KOPT-K1 (cell line): ENCODE measurements around the gene KRTDAP.

Experiments
- H3K27ac ChIP-seq: fragments of 200-600 bp; sonication (generic); 2 replicates; pipeline ENCODE4 v1.5.1; 2016; ENCODE audit warnings: antibody characterized with exemption, mild to moderate bottlenecking, low read depth, low read length; ENCODE audit not compliant: poor library complexity, severe bottlenecking
- H3K36me3 ChIP-seq: fragments of 200-600 bp; sonication (generic); 2 replicates; pipeline ENCODE4 v1.5.1; 2017; ENCODE audit warnings: antibody characterized with exemption, mild to moderate bottlenecking, low read length, moderate library complexity; ENCODE audit not compliant: insufficient read depth
- H3K9me3 ChIP-seq: fragments of 200-600 bp; sonication (generic); 2 replicates; pipeline ENCODE4 v1.5.1; 2017; ENCODE audit warnings: antibody characterized with exemption, low read length, mild to moderate bottlenecking; ENCODE audit not compliant: insufficient read depth, poor library complexity, severe bottlenecking

The KRTDAP gene

DNA sequence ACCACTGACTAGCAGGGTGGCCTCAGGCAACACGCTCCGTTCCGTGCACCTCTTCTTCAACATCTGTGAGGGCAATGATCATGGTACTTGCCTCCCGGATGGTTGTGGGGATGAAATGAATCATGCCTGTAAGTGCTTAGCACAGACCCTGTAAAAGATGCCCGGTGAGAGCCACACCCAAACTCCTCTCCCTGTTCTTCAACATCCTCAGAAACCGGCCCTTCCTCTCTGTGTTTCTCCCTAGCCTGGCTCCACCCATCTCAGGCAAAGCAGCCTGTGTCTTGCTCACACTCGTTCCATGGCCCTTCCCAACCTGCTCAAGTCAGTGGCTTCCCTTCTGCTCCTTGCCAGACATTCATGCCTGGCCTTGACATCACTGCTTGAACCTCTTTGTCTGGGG, 29.0 kb upstream of the KRTDAP start:
- H3K36me3 ChIP-seq = no peaks in the 10 kb centered on the region
- no peaks in the 10 kb centered on the region for H3K9me3 ChIP-seq
- no peak overlapping the region for H3K27ac ChIP-seq

DNA sequence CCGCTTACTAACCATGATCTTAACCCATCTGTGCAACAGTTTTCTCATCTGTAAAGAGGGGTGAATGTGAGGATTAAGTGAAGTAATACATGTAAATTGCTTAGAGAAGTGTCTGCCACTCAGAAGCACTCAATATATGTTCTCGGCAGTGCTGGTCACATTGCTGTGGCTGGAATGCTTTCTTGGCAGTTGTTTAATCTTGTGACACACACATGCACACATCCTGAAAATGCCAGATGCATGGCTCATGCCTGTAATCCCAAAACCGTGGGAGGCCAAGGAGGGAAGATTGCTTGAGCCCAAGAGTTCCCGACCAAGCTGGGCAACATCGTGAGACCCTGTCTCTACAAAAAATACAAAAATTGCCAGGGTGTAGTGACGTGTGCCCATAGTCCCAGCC, 28.0 kb upstream of the KRTDAP start:
- Histone ChIP-seq H3K27ac (no peak overlapping the region), H3K36me3 (no peaks in the 10 kb centered on the region), H3K9me3 (no peaks in the 10 kb centered on the region)

- no peak overlapping the region for H3K27ac ChIP-seq
- H3K36me3 ChIP-seq = no peaks in the 10 kb centered on the region
- H3K9me3 ChIP-seq = no peaks in the 10 kb centered on the region
These were observed 27.1 kb upstream of the KRTDAP start for GRCh38 chr19:35517342-35517741.

GRCh38 chr19:35516310-35516709, 26.0 kb upstream of the KRTDAP start:
- Histone ChIP-seq H3K27ac (no peak overlapping the region), H3K36me3 (no peaks in the 10 kb centered on the region), H3K9me3 (no peaks in the 10 kb centered on the region)

GRCh38 chr19:35514282-35514809, 24.1 kb upstream of the KRTDAP start:
- Histone ChIP-seq H3K27ac (no peak overlapping the region), H3K9me3 (no peaks in the 10 kb centered on the region), H3K36me3 (no peaks in the 10 kb centered on the region)

DNA sequence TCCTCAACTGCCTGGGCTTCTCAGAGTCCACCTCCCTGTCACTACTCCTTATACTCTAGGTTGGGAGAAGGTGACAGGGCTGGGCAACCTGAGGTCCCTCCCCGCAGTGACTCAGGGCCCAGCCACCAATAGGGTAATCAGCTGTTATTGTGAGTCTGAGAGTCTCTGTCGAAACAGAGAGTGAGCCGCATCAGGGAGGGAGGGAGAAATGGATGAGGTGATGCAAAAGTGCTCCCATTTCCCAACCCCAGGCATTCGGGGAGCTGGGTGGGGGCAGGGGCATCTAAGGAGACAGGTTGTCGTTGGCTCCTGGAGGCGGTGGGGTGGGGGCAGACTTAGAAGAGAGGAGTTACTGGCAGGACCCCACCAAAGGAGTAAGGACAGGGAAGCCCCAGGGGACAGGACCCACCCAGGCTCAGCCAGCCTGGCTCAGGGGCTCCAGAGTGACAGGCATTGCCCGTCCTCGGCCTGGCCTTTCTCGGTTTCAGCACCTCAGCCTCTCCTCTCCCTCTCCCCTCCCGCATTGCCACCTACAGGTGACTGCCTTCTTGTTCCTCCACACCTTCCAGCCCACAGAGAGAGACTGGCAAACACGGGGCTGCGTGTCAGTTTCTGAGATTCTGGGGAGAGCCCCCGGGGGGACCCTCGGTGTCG, 23.5 kb upstream of the KRTDAP start, which contains the start of gene DMKN:
TSS of gene DMKN (minus strand) at position 22 of the 654 bp plus-strand sequence. CDS start 174 bp downstream, outside the sequence.
- Histone ChIP-seq H3K27ac (no peak within 1 kb of the TSS), H3K36me3 (no peaks in the 10 kb centered on the region), H3K9me3 (no peaks in the 10 kb centered on the region)

DNA sequence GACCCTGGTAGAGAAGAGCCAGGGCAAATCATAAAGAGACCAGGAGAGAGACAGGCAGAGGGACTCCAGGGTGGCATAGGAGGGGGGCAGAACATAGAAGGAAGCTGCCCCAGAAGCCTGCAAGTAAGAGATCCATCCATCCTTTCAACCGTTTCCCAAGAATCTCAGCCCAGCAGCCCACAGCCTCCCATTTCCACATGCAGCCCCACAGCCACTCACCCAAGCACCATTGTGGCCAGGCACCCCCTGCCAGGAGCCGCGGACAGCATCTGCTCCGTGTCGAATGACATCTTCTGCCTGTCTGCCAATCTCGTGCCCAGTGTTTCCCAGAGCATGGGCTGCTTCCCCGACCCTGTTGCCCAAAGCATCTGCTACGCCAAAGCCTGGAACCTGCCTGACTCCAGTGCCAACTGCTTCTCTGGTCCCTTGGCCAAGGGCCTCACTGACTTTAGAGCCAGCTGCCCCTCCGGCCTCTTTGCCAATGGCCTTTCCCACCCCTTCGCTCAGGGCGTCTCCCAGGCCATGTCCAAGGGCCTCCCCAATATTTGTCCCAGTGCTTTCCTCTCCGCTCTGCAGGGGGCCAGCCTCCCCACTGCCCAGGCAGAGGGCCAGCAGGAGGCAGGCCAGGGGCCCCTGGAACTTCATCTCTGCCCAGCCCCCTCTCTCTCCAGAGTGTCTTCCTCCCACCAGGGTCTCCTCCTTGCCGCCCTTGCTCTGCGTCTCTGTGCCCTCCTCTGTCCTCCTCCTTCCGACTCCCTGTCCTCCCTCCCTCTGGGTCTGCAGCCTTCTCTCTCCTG, 22.8 kb upstream of the KRTDAP start:
- no peaks in the 10 kb centered on the region for H3K36me3 ChIP-seq
- no peak overlapping the region for H3K27ac ChIP-seq
- H3K9me3 ChIP-seq = no peaks in the 10 kb centered on the region

- no peaks in the 10 kb centered on the region for H3K9me3 ChIP-seq
- no peaks in the 10 kb centered on the region for H3K36me3 ChIP-seq
- H3K27ac ChIP-seq = no peak overlapping the region
These were observed 21.1 kb upstream of the KRTDAP start for GRCh38 chr19:35511337-35511736.

DNA sequence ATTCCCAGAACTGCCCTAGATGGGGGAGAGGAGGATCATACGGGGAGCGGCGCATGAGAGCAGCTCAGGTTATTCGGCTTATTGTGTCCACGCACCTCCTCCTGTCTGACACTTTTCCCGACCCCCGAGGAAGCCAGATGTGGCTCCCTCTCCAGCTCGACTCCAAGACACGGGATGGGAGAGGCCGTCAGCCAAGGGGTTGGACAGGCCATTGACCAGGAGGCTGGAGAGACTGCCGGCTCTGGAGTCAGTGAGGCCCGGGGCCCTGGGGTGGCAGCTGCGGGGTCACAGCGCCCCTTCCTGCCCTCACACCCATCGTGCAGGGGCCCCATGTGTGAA, 20.3 kb upstream of the KRTDAP start:
- Histone ChIP-seq H3K27ac (no peak overlapping the region), H3K36me3 (no peaks in the 10 kb centered on the region), H3K9me3 (no peaks in the 10 kb centered on the region)

- Histone ChIP-seq H3K9me3 (no peaks in the 10 kb centered on the region), H3K27ac (no peak overlapping the region), H3K36me3 (no peaks in the 10 kb centered on the region)
These were observed 19.8 kb upstream of the KRTDAP start for GRCh38 chr19:35509861-35510625.

DNA sequence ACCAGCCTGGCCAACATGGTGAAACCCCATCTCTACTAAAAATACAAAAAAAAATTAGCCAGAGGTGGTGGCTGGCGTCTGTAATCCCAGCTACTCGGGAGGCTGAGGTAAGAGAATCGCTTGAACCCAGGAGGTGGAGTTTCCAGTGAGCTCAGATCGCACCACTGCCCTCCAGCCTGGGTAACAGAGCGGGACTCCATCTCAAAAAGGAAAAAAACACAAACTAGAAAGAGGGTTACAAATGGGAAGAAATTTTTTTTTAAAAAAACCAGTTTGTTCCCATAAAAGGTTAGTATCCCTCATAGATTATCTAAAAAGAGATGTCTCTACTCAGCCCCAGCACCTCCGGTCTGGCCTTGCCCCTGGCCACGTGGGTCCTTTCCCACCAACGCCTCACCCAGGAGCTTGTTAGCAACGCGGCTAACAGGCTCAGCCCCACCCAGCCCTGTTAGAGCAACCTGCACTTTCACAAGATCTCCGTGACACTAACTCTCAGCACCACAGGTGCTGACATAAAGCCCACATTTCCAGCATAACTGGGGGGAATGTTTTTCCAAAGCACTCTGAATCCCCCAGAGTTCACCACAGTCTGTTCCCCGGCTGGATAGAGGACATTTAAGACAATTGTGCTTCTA, 18.9 kb upstream of the KRTDAP start:
- Histone ChIP-seq H3K27ac (no peak overlapping the region), H3K9me3 (no peaks in the 10 kb centered on the region), H3K36me3 (no peaks in the 10 kb centered on the region)

DNA sequence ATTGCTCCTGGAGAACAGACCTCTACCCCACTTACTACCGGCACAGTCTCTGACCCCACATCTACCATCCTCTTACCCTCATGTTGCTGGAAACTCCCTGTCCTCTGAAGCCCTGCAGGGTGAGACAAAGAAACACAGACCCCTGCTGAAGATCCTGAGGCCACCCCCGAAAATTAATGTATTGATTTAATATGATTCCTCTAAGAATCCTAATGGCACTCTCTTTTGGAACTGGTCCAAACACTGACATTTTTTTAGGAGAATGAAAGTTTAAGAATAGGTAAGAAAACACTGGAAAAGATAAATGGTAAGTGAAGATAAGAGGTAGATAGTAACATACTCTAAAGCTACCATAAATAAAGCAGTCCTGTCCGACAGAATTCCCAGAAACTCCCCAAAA, 17.9 kb upstream of the KRTDAP start:
- Histone ChIP-seq H3K27ac (no peak overlapping the region), H3K36me3 (no peaks in the 10 kb centered on the region), H3K9me3 (no peaks in the 10 kb centered on the region)

DNA sequence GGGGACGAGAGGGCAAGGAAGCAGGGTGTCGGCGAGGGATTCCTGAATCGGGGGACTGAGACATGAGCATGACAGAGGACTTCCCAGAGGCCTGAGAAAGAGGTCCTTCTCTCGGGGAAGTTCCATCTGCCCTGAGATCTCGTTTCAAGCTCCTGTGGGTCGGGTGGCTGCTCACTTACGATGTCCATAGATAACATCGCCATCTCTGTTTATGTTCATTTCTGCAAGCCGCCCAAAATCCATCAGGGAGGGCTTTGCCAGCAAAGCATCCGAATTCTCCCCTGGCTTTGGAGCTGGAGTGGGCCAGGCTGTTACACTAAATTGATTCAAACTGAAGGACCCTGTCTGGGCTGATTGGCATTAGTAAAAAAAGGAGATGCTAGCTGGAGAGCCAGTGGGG, 17.3 kb upstream of the KRTDAP start:
- Histone ChIP-seq H3K27ac (no peak overlapping the region), H3K9me3 (no peaks in the 10 kb centered on the region), H3K36me3 (no peaks in the 10 kb centered on the region)

DNA sequence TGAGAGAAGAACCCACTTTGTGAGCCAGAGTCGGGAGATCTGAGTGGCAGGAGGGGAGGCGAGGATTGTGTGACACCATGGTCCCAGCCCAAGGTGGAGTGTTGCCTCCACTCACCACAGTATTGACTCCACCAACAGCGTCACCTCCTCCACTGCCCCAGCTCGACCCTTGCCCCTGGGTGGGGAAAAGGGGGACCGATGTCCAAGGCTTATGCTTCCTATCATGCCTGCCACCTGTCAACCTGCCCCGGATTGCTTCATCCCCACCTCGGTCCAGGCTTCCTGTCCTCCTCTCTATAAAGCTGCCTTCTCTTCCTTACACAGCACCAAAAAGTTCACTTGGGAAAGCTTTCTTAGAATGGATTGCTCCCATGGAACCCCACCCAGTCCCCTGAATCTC, 15.7 kb upstream of the KRTDAP start:
- Histone ChIP-seq H3K27ac (no peak overlapping the region), H3K9me3 (no peaks in the 10 kb centered on the region), H3K36me3 (no peaks in the 10 kb centered on the region)

- Histone ChIP-seq H3K27ac (no peak overlapping the region), H3K36me3 (no peaks in the 10 kb centered on the region), H3K9me3 (no peaks in the 10 kb centered on the region)
These were observed 12.5 kb upstream of the KRTDAP start for GRCh38 chr19:35502751-35503150.
